Natural killer cell (primary cell): ENCODE measurements around the gene RAG1. TPM values are rescaled to one million over a fixed set of nuclear protein-coding genes. Genes with fewer than 3 reads are reported as not detected.

Source experiments
- ATAC-seq, 3 donors: fragments of 150-1000 bp in 2 of 3; fragments of 200-7000 bp in 1 of 3; cut with Tn5 transposase; 1 replicate in 1 of 3; 2 replicates in 2 of 3; pipeline ENCODE4 v1.10.0; 2021; ENCODE audit warnings: mild to moderate bottlenecking in 2 of 3, moderate library complexity in 2 of 3
- DNase-seq, 2 donors: peaks; one replicate each; pipeline versions ENCODE4 v3.0.0 to v3.0.0-alpha.2; 2013 to 2021; ENCODE audit warnings: mixed read lengths in 1 of 2
- H3K27ac ChIP-seq: one replicate; pipeline ENCODE4 v1.5.1; 2013; ENCODE audit warnings: mild to moderate bottlenecking, low read length
- H3K27me3 ChIP-seq: one replicate; pipeline ENCODE4 v1.6.1; 2013; ENCODE audit warnings: low read length; ENCODE audit not compliant: control insufficient read depth, insufficient read depth
- H3K36me3 ChIP-seq: one replicate; pipeline ENCODE4 v1.6.1; 2013; ENCODE audit warnings: low read length; ENCODE audit not compliant: control insufficient read depth, insufficient read depth
- H3K4me1 ChIP-seq: one replicate; pipeline ENCODE4 v1.6.1; 2013; ENCODE audit warnings: low read length; ENCODE audit not compliant: control insufficient read depth, insufficient read depth
- H3K4me3 ChIP-seq: one replicate; pipeline ENCODE4 v1.5.1; 2013; ENCODE audit warnings: low read length
- H3K9me3 ChIP-seq: one replicate; pipeline ENCODE4 v1.6.1; 2013; ENCODE audit warnings: low read length; ENCODE audit not compliant: control insufficient read depth, insufficient read depth
- H3K27ac Mint-ChIP-seq, 2 donors: one replicate each; pipeline ENCODE4 v1.8.0; 2022; ENCODE audit warnings: mild to moderate bottlenecking in 2 of 2, mixed read lengths in 2 of 2, moderate library complexity in 1 of 2
- H3K27me3 Mint-ChIP-seq, 2 donors: one replicate each; pipeline ENCODE4 v1.8.0; 2022; ENCODE audit warnings: low read depth in 2 of 2, mixed read lengths in 2 of 2
- H3K36me3 Mint-ChIP-seq: one replicate; pipeline ENCODE4 v1.8.0; 2022; ENCODE audit warnings: mixed read lengths
- H3K4me1 Mint-ChIP-seq, 2 donors: one replicate each; pipeline ENCODE4 v1.8.0; 2022; ENCODE audit warnings: mixed read lengths in 2 of 2
- H3K4me3 Mint-ChIP-seq: one replicate; pipeline ENCODE4 v1.8.0; 2022; ENCODE audit warnings: mild to moderate bottlenecking, moderate library complexity, mixed read lengths
- H3K9me3 Mint-ChIP-seq, 2 donors: one replicate each; pipeline ENCODE4 v1.8.0; 2022; ENCODE audit warnings: mixed read lengths in 2 of 2
- CTCF ChIP-seq: fragments of 200-600 bp; IDR thresholded peaks from one replicate; pipeline ENCODE4 v1.8.0; 2022; ENCODE audit warnings: antibody characterized with exemption
- WGBS: methylation state at CpG from one replicate; pipeline ENCODE4 v1.1.7; 2013; ENCODE audit warnings: missing lambda C conversion rate; ENCODE audit not compliant: insufficient coverage; 5-methylcytosine and 5-hydroxymethylcytosine counted together
- intact Hi-C: fragments of 100-400 bp; cut with micrococcal nuclease; formaldehyde crosslinking; loops from one replicate; pipeline ENCODE4 v1.14.2; 2022
- total RNA-seq, 4 donors: library from RNA; stranded (reverse); fragments of 120-200 nt in 1 of 4; gene quantifications; one replicate each; pipeline versions ENCODE4 v1.2.3 to v1.2.4, GENCODE V29; 2013 to 2022

The RAG1 gene
- total RNA-seq, 3 donors from 2014 or later (not counting 1 experiment from before 2014, with no cell fraction given): 0.96 to 2.1 (median 1.4) TPM

GRCh38 chr11:36590513-36590912 is 22.7 kb downstream of the RAG1 start:
- Mint-ChIP-seq H3K4me3 (no peak overlapping the region), H3K4me1 (peaks cover 11% of the 10 kb centered on the region in 2 donors), H3K27me3 (peaks cover 44 to 76% of the 10 kb centered on the region in 2 donors), H3K9me3 (no peaks in the 10 kb centered on the region), H3K27ac (no peak overlapping the region), H3K36me3 (no peaks in the 10 kb centered on the region)
- peaks cover 6% of the 10 kb centered on the region for H3K4me1 ChIP-seq
- H3K27ac ChIP-seq: no peak overlapping the region
- peaks cover 38% of the 10 kb centered on the region for H3K27me3 ChIP-seq
- intact Hi-C loops: loop anchor here (10.0 kb wide), 1 partner anchor 794 kb away; no protein-coding TSS in a partner anchor
- no peak overlapping the region for H3K4me3 ChIP-seq
- no peaks in the 10 kb centered on the region for H3K9me3 ChIP-seq
- WGBS: 80% methylated on average over 4 of the region's 4 CpGs
- no peaks in the 10 kb centered on the region for H3K36me3 ChIP-seq
- DNase-seq (no peak), ATAC-seq (no peak)
- TF ChIP-seq CTCF: no peak

- intact Hi-C loops: loop anchor here (10.0 kb wide), 1 partner anchor 793 kb away; no protein-coding TSS in a partner anchor
- Mint-ChIP-seq H3K4me3 (no peak overlapping the region), H3K27me3 (peaks cover 40 to 78% of the 10 kb centered on the region in 2 donors), H3K4me1 (peaks cover 11% of the 10 kb centered on the region in 2 donors), H3K27ac (no peak overlapping the region), H3K9me3 (no peaks in the 10 kb centered on the region), H3K36me3 (no peaks in the 10 kb centered on the region)
- ATAC-seq (no peak), DNase-seq (no peak)
- Histone ChIP-seq H3K9me3 (no peaks in the 10 kb centered on the region), H3K27me3 (peaks cover 38% of the 10 kb centered on the region), H3K27ac (no peak overlapping the region), H3K4me3 (no peak overlapping the region), H3K4me1 (peaks cover 6% of the 10 kb centered on the region), H3K36me3 (no peaks in the 10 kb centered on the region)
- WGBS: 89% methylated on average over 1 of the region's 1 CpG
- TF ChIP-seq CTCF: no peak
These were observed 23.6 kb downstream of the RAG1 start for GRCh38 chr11:36591433-36591832.

GRCh38 chr11:36594316-36594989 is 26.6 kb downstream of the RAG1 start, which contains the start of gene IFTAP:
Gene IFTAP (plus strand): TSS chr11:36594502. CDS start chr11:36610104, 15,602 bp downstream.
- intact Hi-C loops: loop anchor here (10.0 kb wide), 1 partner anchor 790 kb away; no protein-coding TSS in a partner anchor
- H3K9me3 ChIP-seq: no peaks in the 10 kb centered on the region
- peaks cover 35% of the 10 kb centered on the region for H3K27me3 ChIP-seq
- Mint-ChIP-seq H3K27me3 (peaks cover 26 to 50% of the 10 kb centered on the region in 2 donors), H3K27ac (peak within 1 kb of the TSS in 1 of 2 donors; percentile 66), H3K9me3 (no peaks in the 10 kb centered on the region), H3K36me3 (no peaks in the 10 kb centered on the region), H3K4me3 (peak within 1 kb of the TSS; percentile 94), H3K4me1 (peaks cover 11% of the 10 kb centered on the region in 2 donors)
- ATAC-seq (peak; percentile 54 to 81 (median 73)), DNase-seq (peak in 1 of 2 donors; percentile 54)
- no peak for TF ChIP-seq CTCF
- peak within 1 kb of the TSS; percentile 61 for H3K4me3 ChIP-seq
- H3K27ac ChIP-seq: no peak within 1 kb of the TSS
- peaks cover 6% of the 10 kb centered on the region for H3K4me1 ChIP-seq
- H3K36me3 ChIP-seq: no peaks in the 10 kb centered on the region
- 4% methylated on average over 28 of the region's 29 CpGs for WGBS
